AG08396 (cell line): Measurements from ENCODE around the gene RNF10.
"Not testable (repeated sequence)": the region's sequence is repeated elsewhere in the genome, so short reads cannot be mapped to it uniquely, and the experiment has no call there.

ENCODE experiments used
- DNase-seq: peaks from one replicate; pipeline ENCODE4 v3.0.0; 2012; ENCODE audit warnings: low spot score, mixed read lengths

Gene RNF10

GRCh38 chr12:120528861-120529525 is 5.2 kb upstream of the RNF10 start, which contains the start of gene COQ5:
Gene COQ5 (minus strand): TSS chr12:120529158. CDS start chr12:120529141, 17 bp downstream.
- peak; percentile 88 for DNase-seq

DNA sequence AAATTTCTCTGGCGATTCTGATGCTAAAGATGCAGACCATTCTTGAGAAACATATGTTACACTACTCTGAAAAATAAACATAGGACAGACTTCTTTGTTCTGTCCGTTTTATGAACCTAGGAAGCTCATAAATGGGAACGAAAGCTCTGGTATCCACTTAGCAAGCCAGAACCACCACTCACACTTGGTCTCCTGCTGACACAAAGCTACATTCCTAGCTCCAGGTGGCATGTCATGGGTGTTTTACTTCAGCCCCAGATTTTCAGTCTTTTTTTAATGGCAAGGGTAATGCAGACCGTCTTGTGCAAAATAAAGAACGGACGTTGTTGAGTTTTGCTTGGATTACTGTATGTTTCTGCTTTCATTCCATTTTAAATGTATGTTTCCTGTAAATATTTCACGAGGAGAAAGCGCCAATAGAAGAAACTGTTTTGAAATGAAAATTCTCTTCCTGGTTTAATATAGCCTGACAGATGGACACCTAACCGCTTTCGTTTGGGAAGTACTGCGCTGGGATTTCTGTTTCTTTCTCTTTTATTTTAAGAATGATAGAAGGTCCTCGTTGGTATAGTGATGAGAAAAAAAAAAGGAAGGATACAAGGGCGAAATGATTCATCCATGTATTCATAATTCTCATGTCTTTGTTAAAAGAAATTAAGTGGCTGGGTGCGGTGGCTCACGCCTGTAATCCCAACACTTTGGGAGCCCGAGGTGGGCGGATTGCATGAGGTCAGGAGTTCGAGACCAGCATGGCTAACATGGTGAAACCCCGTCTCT is 4.3 kb upstream of the RNF10 start:
- peak; percentile 47 for DNase-seq

DNA sequence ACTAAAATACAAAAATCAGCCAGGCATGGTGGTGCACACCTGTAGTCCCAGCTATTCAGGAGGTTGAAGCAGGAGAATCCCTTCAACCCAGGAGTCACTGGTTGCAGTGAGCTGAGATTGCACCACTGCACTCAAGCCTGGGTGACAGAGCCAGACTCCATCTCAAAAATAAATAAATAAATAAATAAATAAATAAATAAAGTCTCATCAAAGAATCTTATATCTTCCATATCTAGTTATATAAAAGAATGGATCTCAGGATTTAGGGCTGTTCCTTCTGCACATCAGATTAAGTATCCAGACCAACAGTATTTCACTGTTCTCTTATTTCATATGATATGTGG is 3.8 kb upstream of the RNF10 start:
- not testable (repeated sequence) for DNase-seq

GRCh38 chr12:120532701-120533238 is 1.4 kb upstream of the RNF10 start:
- no peak for DNase-seq

DNA sequence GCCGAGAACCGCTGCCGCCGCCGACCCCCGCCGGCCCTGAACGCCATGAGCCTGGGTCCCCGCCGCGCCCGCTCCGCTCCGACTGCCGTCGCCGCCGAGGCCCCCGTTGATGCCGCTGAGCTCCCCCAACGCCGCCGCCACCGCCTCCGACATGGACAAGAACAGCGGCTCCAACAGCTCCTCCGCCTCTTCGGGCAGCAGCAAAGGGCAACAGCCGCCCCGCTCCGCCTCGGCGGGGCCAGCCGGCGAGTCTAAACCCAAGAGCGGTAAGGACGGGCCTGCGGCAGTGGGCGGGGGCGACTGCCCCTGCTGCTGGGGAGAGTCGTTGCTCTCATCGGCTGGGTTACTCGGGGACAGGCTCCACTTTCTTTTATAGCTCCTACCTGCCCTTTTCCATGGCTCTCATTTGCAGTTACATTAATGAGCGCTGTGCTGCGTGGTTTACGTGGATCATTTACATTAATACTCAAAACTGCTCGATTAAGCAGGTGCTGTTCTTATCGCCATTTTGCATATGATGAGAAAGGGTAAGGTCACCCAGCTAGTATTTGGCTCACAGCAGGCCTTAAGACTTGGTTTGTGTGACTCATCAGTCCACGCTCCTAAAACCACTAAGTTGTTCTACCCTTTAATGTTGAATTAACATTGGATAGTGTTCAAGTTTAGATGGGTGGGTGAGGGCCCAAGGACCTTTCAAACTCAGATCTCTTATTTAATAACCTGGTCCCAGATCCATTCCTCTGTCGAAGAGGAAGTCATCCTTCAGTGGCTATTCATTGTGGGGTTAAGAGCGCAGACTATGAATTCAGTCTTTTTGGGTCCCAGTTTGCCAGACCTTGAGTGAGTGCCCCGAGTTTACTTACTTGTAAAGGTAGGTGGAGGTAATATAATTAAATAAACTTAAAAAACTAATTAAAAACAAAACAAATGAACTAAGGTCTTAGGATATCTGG is 823 bp downstream of the RNF10 start:
- DNase-seq = peak; percentile 82

DNA sequence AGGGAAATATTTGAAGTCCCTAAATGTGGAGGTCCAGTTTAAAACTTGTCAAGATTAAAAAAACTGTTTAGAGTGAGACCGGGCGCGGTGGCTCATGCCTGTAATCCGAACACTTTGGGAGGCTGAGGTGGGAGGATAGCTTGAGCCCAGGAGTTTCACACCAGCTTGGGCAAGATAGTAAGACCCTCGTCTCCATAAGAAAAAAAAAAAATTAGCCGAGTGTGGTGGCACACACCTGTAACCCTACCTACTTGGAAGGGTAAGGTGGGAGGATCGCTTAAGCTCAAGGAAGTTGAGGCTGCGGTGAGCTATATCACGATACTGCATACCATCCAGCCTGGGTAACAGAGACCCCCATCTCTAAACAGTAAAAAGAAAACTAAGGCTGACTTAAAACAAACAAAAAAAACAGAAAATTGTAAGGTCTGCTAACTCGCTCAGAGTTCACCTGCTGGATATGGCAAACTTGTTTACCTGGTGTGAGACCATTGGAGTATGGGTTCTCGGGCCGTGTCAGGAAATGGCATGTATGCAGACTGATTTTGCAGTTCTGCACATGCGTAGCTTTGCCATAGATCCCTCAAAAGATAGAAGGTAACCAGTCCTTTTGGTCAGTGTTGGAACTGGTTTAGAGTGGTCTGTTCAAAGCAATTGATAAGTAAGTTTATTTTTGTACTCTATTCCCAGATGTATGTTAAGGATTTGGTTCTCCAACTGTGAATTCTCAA is 2.1 kb downstream of the RNF10 start:
- no peak for DNase-seq

DNA sequence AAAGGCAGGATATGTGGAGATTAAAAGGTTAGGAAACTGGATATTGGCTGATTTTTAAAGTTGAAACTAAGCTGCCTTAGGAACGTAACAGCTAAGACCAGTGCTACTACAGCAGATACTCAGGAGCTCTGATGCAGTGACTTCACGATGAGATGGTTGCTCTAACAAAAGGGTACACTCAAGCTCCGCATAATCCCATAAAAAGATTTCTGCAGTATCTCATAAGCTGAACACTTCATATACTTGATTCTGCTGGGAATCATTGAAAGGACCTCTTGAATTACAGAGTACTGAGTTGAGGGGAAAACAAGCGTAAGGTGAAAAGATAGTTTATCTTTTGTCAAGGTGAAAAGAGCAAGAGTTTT is 3.7 kb downstream of the RNF10 start:
- no peak for DNase-seq

DNA sequence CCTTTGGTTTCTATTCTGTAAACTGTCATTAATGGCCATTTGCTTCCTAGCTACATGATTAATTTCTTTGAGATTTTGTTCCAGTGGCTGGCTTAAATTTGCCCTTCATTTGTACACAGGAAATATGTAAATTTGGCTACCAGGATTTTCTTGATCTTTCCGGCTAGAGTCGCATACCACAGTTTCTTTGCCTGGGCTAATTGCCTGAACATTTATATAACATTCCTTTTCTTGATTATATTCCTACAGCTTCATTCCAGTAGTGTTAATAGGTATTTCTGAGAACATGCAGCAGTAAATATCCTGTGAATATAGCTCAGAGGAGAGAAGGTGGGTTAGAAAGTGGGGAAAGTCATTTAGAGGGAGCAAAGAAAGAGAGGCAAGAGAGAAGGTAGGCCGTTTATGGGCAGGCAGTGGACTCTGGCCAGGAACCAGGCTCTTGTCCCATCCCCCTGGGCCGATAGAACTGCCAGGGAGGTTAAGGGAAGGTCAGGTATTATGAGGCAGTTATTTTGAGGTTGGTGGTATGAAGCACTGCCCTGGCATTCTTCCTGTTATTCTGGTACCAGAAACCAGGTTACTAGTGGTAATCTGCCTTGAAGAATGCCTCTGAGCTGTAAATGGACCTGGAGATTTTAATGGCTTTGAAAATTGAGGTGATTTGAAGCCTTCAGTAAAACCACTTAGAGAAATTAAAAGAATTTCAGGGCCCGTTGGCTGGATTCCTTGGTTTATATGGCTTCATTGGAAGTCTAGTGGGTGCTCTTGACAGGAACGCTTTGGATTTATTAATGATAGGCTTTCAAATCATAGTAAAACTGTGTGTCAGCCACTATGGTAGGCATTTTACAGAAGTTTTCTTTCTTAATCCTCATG is 4.4 kb downstream of the RNF10 start:
- DNase-seq = peak; percentile 62

GRCh38 chr12:120539303-120539702 is 5.1 kb downstream of the RNF10 start:
- peak; percentile 38 for DNase-seq

- DNase-seq = no peak
Measured at GRCh38 chr12:120540445-120540844, 6.3 kb downstream of the RNF10 start.

DNA sequence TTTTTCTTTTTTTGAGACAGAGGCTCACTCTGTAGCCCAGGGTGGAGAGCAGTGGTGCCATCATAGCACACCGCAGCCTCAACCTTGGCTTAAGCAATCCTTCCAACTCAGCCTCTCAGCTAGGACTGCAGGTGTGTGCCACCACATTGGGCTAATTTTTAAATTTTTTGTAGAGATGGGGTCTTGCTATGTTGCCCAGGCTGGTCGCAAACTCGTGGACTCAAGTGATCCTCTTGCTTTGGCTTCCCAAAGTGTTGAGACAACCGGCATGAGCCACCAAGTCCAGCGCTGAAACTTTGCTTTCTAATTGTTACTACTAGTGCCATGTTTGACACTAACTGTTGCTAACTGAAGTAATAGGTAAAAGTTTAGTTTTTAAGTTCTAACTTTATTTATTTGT is 8.0 kb downstream of the RNF10 start:
- no peak for DNase-seq

- DNase-seq = no peak
Measured at GRCh38 chr12:120544691-120545090, 10.5 kb downstream of the RNF10 start.

- no peak for DNase-seq
Measured at GRCh38 chr12:120546050-120546386, 11.9 kb downstream of the RNF10 start.

DNA sequence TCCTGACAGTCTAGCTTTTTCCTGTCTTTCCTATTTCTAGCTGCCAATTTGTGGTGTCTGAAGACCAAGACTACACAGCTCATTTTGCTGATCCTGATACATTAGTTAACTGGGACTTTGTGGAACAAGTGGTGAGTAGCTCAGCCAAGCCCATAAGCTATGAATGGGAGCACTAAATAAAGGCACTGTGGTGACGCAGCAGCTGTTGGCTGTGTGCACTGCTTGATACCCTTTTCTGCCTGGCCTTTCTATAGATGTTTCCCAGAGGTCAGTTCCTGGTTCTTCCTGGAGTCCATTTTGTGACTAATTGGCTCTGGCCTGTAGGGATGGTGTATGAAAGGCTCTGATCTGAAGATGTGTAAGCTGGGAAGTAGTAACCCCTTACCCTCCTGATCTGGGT is 20.5 kb downstream of the RNF10 start:
- no peak for DNase-seq

DNA sequence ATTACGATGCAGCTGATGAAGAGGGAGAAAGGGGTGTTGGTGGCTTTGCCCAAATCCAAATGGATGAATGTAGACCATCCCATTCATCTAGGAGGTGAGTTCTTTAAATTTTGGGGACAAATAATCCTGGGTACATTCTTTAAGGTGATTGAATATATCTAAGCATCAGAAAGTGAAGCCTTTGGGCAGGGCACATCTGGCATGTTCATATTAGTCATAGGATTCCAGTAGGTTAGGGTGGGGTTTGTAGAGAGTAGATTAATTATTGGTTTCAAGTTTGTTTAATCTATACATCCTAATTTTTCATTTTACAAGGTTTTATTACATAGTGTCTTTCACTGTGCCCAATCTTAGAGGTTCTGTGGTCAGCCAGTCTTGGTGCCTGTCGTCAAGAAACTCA is 23.4 kb downstream of the RNF10 start:
- DNase-seq = no peak

- no peak for DNase-seq
Measured at GRCh38 chr12:120562906-120563305, 28.8 kb downstream of the RNF10 start.

DNA sequence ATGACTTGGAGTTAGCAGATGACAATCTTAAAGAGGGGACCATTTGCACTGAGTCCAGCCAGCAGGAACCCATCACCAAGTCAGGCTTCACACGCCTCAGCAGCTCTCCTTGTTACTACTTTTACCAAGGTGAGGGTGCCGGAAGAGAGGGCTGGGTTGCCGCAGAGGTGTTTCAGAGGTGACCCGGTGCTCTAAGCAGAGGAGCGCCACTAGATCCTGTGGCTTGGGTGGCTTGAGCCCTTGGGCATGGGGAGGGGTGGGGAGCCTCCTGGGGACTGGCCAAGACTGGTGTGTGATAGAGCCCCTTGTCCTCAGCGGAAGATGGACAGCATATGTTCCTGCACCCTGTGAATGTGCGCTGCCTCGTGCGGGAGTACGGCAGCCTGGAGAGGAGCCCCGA is 29.3 kb downstream of the RNF10 start:
- no peak for DNase-seq

DNA sequence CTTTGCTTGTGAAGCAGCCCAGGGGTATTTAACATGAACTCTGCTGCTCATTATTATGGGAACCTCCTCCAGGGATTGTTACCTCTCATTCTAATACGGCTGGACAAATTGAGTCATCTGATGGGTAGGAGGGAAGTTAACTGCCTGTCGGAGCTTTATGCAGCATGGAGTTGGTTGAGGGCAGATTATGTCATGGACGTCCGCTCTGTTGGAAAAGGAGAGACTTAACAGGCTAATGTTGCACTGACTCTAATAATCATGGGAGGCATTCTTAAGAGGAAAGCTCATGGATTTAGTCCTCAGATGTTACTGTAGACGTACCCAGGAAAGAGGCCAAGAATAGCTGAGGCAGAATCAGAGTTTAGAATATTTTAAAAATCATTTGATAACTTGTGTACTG is 37.1 kb downstream of the RNF10 start:
- no peak for DNase-seq

- no peak for DNase-seq
Measured at GRCh38 chr12:120573560-120573959, 39.4 kb downstream of the RNF10 start.

DNA sequence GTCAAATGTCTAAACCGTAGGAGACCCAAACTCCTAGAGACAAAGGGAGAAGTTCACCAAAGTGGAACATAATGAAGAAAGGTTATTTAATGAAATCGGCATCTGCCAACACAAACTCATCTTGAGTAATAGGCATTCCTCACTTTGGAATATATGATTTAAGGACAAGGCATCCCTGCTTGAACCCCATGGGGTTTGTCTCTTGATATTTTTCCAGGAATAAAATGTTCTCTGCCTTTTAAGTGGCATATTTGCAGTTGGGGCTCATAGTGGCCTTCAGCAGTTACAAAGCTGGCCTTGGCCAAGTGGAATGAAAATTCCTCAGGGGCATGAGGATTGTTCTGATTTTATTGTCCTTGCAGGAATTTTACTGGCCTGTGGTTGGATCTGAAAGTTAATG is 40.0 kb downstream of the RNF10 start:
- DNase-seq = no peak

GRCh38 chr12:120579179-120579578 is 45.0 kb downstream of the RNF10 start:
- no peak for DNase-seq
